ENCODE results near the gene DHDH.

Gene DHDH

GRCh38 chr19:48992581-48993174 is 59.2 kb downstream of the DHDH start:
- H3K27ac ChIP-seq (ENCODE audit: insufficient read depth, low read depth, low read length, poor library complexity, severe bottlenecking) = peak overlapping the region; percentile 71
- H3K36me3 ChIP-seq (ENCODE audit: control insufficient read depth, insufficient read depth, low read length) = peaks cover 8% of the 10 kb centered on the region
- H3K27me3 ChIP-seq (ENCODE audit: control insufficient read depth, insufficient read depth, low read length, poor library complexity, severe bottlenecking) = no peaks in the 10 kb centered on the region
- H3K9me3 ChIP-seq (ENCODE audit: control insufficient read depth, low read length) = no peaks in the 10 kb centered on the region
- peaks cover 17% of the 10 kb centered on the region for H3K4me1 ChIP-seq (ENCODE audit: control insufficient read depth, insufficient read depth, low read length)
- H3K4me3 ChIP-seq (ENCODE audit: insufficient read depth, low read depth, low read length) = peak overlapping the region; percentile 73
- 1% methylated on average over 20 of the region's 20 CpGs for WGBS, 2 experiments

GRCh38 chr19:48993175-48994034 is 59.9 kb downstream of the DHDH start, which contains the start of the genes GYS1 and RUVBL2:
GYS1 (minus strand) TSS chr19:48993309; CDS start chr19:48993112, 197 bp downstream.
RUVBL2 (plus strand) TSS chr19:48993887; CDS start chr19:48993912, 25 bp downstream.
- H3K4me1 ChIP-seq (ENCODE audit: control insufficient read depth, insufficient read depth, low read length) = peaks cover 17% of the 10 kb centered on the region
- WGBS, 2 experiments = 0 to 1% methylated on average over 56 of the region's 56 CpGs
- peaks cover 3% of the 10 kb centered on the region for H3K36me3 ChIP-seq (ENCODE audit: control insufficient read depth, insufficient read depth, low read length)
- H3K27ac ChIP-seq (ENCODE audit: insufficient read depth, low read depth, low read length, poor library complexity, severe bottlenecking) = peak within 1 kb of the TSS; percentile 71
- no peaks in the 10 kb centered on the region for H3K9me3 ChIP-seq (ENCODE audit: control insufficient read depth, low read length)
- H3K4me3 ChIP-seq (ENCODE audit: insufficient read depth, low read depth, low read length) = peak within 1 kb of the TSS; percentile 73
- no peaks in the 10 kb centered on the region for H3K27me3 ChIP-seq (ENCODE audit: control insufficient read depth, insufficient read depth, low read length, poor library complexity, severe bottlenecking)

DNA sequence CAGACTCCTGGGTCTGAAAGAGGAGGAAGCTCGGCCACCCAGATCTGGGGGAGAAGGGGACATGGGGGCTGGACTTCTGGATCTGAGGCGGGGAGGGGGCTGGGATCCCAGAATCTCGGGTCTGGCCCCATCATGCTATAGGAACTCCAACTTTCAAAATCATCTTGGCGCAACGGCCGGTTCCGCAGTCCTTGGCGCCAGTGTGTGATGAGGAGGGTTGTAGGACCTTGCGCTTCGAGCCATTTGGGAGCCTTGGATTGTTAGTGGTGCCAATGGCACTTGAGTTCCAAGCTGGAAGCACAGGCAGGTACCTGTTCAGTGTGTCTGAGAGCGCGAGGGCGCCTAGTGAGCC is 60.5 kb downstream of the DHDH start:
- H3K27me3 ChIP-seq (ENCODE audit: control insufficient read depth, insufficient read depth, low read length, poor library complexity, severe bottlenecking) = no peaks in the 10 kb centered on the region
- peaks cover 17% of the 10 kb centered on the region for H3K4me1 ChIP-seq (ENCODE audit: control insufficient read depth, insufficient read depth, low read length)
- peak overlapping the region; percentile 73 for H3K4me3 ChIP-seq (ENCODE audit: insufficient read depth, low read depth, low read length)
- no peaks in the 10 kb centered on the region for H3K9me3 ChIP-seq (ENCODE audit: control insufficient read depth, low read length)
- H3K27ac ChIP-seq (ENCODE audit: insufficient read depth, low read depth, low read length, poor library complexity, severe bottlenecking) = no peak overlapping the region
- WGBS, 2 experiments = 4% methylated on average over 13 of the region's 13 CpGs
- H3K36me3 ChIP-seq (ENCODE audit: control insufficient read depth, insufficient read depth, low read length) = no peaks in the 10 kb centered on the region

Data from ectodermal cell (in vitro differentiated cells).